ENCODE results near the gene PHACTR4.
A peak's percentile ranks its signal among the peaks of the same experiment; 100 is the strongest.
"Not testable (repeated sequence)": the region's sequence is repeated elsewhere in the genome, so short reads cannot be mapped to it uniquely, and the experiment has no call there.

PHACTR4 gene

DNA sequence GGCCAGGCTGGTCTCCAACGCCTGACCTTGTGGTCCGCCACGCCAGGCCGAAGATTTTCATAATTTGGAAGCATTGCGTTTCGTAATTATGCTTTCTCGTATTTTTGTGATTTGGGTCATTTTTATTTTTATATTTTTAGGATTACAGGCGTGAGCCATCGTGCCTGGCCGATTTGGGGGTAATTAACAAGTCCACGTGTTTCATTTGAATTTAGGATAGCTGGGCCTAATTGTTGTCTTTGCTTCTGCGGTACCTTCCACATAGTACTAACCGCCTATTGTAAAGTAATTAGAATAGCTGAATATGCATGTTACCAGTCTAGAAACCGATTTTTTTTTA is 137.3 kb downstream of the PHACTR4 start:
- DNase-seq = no peak

DNA sequence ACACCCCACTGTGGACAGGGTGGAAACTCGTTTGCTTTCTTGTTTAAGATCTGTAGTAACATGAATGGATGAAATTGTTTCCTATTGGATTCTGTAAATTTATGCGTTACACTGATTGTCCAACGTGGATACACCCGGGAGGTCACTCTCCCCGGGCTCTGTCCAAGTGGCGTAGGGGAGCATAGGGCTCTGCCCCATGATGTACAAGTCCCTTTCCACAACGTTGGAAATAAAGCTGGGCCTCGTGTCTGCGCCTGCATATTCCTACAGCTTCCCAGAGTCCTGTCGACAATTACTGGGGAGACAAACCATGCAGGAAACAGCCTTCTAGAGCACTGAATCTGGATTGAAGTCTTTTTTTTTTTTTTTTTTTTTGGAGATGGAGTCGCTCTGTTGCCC is 137.7 kb downstream of the PHACTR4 start:
- DNase-seq = no peak

- DNase-seq = no peak
Observed at GRCh38 chr1:28507646-28508434, 138.3 kb downstream of the PHACTR4 start.

DNA sequence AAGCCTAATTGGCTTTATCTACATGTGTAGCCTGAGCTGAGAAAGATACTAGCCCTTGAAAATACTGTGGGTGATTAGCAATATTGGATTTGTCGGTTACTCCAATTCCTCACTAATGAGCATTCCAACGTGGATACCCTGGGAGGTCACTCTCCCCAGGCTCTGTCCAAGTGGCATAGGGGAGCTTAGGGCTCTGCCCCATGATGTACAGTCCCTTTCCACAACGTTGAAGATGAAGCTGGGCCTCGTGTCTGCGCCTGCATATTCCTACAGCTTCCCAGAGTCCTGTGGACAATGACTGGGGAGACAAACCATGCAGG is 138.9 kb downstream of the PHACTR4 start:
- no peak for DNase-seq

DNA sequence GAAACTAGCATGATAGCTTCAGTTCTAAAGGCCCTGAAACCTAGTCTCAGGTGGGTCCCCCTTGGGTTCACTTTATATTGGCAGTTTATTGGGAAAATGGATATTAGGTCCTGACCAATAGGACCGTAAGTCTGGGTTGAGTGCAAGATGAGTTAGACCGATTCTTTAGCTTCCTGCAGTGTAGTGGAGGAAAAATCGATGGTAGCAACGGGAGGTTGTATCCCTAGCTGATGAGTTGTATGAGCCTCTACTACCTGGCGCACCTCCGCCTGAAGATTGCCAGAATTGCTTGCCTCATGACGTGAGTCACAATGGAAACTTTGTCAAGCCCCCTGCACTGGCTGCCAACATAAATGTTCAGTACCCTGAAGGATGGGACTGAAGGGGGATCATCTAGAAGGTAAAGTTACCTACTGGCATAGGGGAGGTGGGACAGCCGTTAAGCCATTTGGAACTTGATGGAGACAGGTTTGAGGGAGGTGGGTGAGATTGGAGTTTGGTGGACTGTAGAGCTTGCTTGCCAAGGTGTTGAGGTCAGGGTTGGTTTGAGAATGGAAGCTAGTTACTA is 140.2 kb downstream of the PHACTR4 start:
- no peak for DNase-seq

DNA sequence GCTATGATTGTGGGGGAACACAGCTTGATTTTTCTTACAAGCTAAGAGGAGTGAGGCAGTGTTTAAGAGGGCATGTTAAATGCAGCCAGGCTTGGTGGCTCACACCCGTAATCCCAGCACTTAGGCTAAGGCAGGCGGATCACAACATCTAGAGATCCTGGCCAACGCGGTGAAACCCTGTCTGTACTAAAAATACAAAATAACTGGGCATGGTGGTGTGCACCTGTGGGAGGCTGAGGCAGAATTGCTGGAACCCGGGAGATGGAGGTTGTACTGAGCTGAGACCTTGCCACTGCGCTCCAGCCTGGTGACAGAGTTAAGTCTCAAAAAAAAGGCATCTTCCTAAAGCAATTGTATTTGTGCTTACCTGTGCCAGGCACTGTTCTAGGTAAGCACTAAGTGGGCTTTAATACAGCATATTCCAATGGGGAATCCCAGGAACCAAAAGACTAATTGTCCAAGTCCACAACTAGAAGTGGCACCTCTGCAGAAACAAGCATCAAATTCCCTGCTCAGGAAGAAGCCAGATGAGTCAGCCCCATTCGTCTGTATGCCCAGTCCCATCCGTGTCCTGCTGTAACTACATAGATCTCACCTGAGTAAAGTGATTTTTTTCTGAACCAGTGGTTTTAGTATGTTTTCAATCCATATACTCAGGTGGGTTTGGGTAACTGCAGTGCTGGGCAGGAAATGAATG is 140.9 kb downstream of the PHACTR4 start:
- no peak for DNase-seq

DNA sequence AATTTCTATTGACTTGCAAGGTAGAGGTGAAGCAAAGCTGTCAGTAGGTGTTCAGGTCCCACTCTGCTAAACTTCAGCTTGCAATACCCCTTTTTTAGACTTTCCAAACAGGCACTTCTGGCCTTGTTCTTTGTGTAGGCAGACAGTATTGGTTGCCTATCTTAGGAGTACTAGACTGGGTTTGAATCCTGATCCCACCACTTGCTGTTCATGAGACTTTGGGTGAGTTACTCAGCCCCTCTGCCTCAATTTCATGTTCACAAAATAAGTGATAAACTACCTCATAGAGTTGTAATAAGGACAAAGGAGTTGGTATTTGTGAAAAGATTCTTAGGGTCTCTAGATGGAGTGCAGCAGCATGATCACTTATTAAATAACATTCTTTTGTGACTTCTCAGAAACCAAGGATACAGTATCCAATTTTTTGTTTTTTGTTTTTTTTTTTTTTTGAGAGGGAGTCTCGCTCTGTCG is 141.5 kb downstream of the PHACTR4 start:
- no peak for DNase-seq

DNA sequence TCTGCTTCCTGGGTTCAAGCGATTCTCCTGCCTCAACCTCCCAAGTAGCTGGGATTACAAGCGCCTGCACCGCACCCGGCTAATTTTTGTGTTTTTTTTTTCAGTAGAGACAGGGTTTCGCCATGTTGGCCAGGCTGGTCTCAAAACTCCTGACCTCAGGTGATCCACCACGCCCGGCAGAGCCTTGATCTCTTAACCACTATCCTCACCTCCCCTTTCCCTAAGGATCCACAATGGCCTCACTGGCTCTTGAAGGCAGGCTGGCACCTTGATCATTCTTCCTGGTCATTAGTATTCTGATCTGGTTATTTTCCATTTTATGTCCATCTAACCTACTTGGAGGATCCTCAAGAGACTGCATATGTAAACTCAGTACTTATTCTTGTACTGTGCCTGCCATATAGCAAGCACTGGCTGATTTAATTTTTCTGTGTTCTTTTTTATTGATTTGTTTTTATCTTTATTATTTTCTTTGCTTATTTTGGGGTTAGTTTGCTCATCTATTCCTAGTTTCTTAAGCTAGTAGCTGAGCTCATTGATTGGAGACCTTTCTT is 142.6 kb downstream of the PHACTR4 start:
- DNase-seq = no peak

- not testable (repeated sequence) for DNase-seq
Observed at GRCh38 chr1:28514445-28514933, 144.9 kb downstream of the PHACTR4 start.

DNA sequence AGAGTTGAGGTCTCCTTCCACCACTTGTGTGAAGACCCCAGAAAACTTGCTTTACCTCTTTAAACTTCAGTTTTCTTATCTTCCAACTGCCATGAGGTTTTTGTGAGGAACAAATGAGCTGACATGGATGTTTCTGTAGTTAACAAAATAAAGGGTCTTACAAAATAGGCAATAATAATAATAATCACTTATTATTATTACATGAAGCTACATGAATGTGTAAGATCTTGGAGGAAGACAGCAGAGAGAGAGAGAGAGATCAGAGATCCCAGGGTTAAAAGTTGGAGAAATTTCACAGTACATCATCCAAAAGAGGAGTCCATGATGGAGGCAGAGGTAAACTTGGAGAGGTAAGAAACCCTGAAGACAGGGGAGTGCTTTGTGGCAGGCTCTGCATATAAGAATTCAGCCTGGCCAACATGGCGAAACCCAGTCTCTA is 147.0 kb downstream of the PHACTR4 start:
- DNase-seq = no peak

GRCh38 chr1:28517649-28517999 is 148.1 kb downstream of the PHACTR4 start:
- no peak for DNase-seq

- DNase-seq = peak; percentile 87
Observed at GRCh38 chr1:28518000-28518744, 148.6 kb downstream of the PHACTR4 start.

GRCh38 chr1:28518745-28519341 is 149.3 kb downstream of the PHACTR4 start:
- DNase-seq = peak; percentile 32

DNA sequence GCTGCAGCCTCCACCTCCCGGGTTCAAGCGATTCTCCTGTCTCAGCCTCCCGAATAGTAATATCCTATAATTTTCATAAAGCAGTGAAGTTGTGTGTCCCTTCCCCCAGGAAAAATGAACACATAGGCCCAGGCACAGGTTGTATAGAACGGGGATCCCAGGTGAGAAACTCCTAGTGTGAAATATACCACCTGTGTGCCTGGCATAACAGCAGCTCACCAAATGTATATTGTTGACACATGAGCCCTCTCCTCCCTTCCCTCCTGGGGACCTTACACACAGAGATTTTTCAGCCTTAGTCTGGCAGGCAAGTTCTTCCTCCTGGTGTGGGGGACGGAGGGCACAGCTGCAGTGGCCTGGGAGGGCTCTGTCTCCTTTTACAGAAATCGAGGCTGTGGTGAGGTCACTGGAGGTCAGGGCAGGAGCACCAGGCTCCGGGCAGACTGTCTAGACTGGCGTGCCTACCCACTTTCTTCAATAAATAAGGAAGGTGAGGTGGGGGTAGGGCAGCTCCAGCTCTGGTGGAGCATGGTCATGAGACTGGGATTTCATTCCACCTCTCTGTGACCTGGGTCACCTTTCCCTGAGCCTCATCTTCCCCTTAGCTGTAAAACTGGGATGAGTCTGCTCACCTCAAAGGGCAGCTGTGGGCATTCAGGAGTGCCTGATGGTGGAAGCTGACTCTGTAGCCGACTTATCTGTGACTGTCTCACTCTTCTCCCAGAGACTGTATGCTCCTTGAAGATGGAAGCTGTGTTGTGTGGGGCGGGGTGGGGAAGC is 150.6 kb downstream of the PHACTR4 start:
- DNase-seq = no peak

DNA sequence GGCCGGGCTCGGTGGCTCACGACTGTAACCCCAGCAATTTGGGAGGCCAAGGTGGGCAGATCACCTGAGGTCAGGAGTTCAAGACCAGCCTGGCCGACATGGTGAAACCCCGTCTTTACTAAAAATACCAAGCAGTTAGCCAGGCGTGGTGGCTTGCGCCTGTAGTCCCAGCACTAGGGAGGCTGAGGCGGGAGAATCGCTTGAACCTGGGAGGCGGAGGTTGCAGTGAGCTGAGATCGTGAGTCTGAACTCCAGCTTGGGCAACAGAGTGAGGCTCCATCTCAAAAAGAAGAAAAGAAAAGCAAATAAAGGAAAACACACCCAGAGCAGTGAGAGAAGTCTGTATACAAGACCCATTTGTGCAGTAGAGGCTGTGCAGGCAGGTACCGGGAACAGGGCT is 151.3 kb downstream of the PHACTR4 start:
- not testable (repeated sequence) for DNase-seq

- DNase-seq = no peak
Observed at GRCh38 chr1:28521502-28522164, 152.1 kb downstream of the PHACTR4 start.

DNA sequence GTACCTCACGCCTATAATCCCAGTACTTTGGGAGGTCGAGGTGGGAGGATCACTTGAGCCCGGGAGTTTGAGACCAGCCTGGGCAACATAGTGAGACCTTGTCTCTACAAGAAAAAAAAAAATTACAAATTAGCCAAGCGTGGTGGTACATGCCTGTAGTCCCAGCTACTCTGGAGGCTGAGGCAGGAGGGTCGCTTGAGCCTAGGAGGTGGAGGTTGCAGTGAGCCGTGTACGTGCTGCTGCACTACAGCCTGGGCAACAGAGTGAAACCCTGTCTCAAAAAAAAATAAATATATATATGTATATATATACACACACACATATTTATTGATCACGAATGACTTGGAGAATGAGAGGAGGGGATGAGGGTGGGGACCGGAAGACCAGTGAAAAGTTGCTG is 153.0 kb downstream of the PHACTR4 start:
- not testable (repeated sequence) for DNase-seq

- DNase-seq = not testable (repeated sequence)
Observed at GRCh38 chr1:28525002-28525642, 155.6 kb downstream of the PHACTR4 start.

- DNase-seq = no peak
Observed at GRCh38 chr1:28526886-28527285, 157.3 kb downstream of the PHACTR4 start.

DNA sequence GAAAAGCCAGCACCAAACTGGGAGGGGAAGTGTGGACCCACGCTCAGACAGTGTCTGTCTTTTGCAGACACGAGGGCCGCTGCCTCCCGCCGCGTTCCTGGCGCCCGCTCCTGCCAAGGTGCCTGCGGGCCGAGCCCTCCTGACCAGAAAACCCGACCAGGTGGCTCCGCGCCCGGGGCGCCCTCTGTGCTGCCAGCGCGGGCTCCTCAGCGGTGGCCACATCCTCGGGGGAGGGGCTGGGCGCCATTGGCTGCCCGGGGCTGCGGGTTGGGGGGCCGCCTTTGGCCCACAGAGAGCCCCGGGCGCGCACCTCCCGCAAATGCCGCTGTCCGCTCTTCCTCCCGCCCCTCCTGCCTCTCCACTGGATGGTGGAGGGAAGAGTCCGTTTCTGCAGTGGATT is 160.9 kb downstream of the PHACTR4 start:
- no peak for DNase-seq

DNA sequence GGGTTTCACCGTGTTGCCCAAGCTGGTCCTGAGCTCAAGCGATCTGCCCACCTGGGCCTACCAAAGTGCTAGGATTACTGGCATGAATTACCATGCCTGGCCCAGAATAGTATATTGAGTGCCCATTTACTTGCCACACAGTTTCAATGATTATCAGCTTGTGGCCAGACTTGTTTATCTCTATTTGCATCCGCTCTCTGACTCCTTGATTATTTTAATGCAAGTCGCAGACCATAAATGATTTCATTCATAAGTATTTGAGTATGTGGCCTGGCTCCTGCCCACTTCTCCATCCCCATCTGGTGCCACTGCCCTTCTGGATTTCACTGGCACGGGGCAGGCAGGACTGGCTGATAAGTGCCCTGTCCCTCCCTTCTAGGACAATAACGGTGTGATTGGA is 165.1 kb downstream of the PHACTR4 start:
- DNase-seq = no peak
